Esophagus muscularis mucosa (tissue), 4 donors: ENCODE measurements around the gene ZBTB7C. TPM values are rescaled to one million over a fixed set of nuclear protein-coding genes. Genes with fewer than 3 reads are reported as not detected.

ENCODE experiments used
- DNase-seq: peaks from one replicate; pipeline ENCODE4 v3.0.0-alpha.2; 2017; ENCODE audit errors: extremely low spot score
- H3K27ac ChIP-seq, 4 donors: fragments of 200-600 bp; sonication (generic); replicated peaks in 1 of 4; 1 replicate in 3 of 4; 2 replicates in 1 of 4; pipeline ENCODE4 v1.5.1; 2016 to 2019; ENCODE audit warnings: mild to moderate bottlenecking in 1 of 4
- H3K27me3 ChIP-seq, 4 donors: fragments of 200-600 bp; sonication (generic); one replicate each; pipeline versions ENCODE4 v1.5.1 to v1.6.0; 2016 to 2019
- H3K36me3 ChIP-seq, 4 donors: fragments of 200-600 bp; sonication (generic); one replicate each; pipeline ENCODE4 v1.5.1; 2016 to 2019
- H3K4me1 ChIP-seq, 4 donors: fragments of 200-600 bp; sonication (generic); one replicate each; pipeline ENCODE4 v1.5.1; 2016 to 2019
- H3K4me3 ChIP-seq, 4 donors: fragments of 200-600 bp; sonication (generic); 1 replicate in 2 of 4; 2 replicates in 2 of 4; pipeline ENCODE4 v1.5.1; 2016 to 2019; ENCODE audit warnings: mild to moderate bottlenecking in 4 of 4, moderate library complexity in 1 of 4
- H3K9me3 ChIP-seq, 4 donors: fragments of 200-600 bp; sonication (generic); 1 replicate in 3 of 4; 2 replicates in 1 of 4; pipeline ENCODE4 v1.5.1; 2016 to 2019
- EP300 ChIP-seq: sonication (generic); formaldehyde crosslinking; IDR thresholded peaks from one replicate; pipeline ENCODE4 v1.6.1; 2017; ENCODE audit warnings: antibody characterized with exemption
- POLR2A ChIP-seq: fragments of 450-650 bp; IDR thresholded peaks from one replicate; pipeline ENCODE4 v1.6.1; 2017; ENCODE audit warnings: antibody characterized with exemption, moderate library complexity, mild to moderate bottlenecking, low read depth
- POLR2AphosphoS5 ChIP-seq, 2 donors: sonication (generic); formaldehyde crosslinking; IDR thresholded peaks; one replicate each; pipeline ENCODE4 v1.6.1; 2017; ENCODE audit warnings: antibody characterized with exemption in 2 of 2
- WGBS: methylation state at CpG from one replicate; pipeline ENCODE4 v1.1.5; 2018; 5-methylcytosine and 5-hydroxymethylcytosine counted together
- intact Hi-C: fragments of 100-400 bp; cut with DNase I; formaldehyde crosslinking; loops from one replicate; pipeline ENCODE4 v1.15.1; 2023
- total RNA-seq, 4 donors: library from RNA; depleted of rRNA; stranded (reverse); fragments of >200 nt; gene quantifications; one replicate each; pipeline versions ENCODE4 v1.1.0 to v1.2.1, GENCODE V29; 2016
- TF ChIP-seq, protein P1 (sequence below), 3 experiments: fragments of 200-600 bp in 2 of 3; fragments of 450-650 bp in 1 of 3; sonication (generic) in 2 of 3; IDR thresholded peaks; one replicate each; pipeline ENCODE4 v1.5.1; 2017 to 2019; ENCODE audit warnings: antibody characterized with exemption in 3 of 3, mild to moderate bottlenecking in 2 of 3, moderate library complexity in 1 of 3

The ZBTB7C gene
- total RNA-seq, 4 donors from 2014 or later: 6.3 to 13.2 (median 9.1) TPM

DNA sequence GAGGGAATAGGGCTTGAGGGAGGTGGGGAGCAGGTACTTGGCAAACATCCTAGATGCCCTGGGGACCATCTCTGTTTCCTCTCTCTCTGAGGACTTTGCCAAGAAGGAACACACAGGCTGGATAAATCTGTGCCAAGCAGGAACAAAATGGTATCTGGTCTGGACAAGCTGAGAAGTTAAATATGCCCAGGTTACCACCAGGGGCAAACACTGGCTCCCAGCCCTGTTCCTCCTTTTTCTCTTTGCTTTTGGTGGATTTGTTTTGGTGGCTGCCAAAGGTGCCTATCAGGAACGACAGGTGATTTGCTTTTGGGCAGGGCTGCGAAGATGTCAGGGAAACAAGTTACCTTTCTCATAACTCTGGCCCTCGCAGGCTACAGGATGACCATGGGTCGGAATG, 251.2 kb downstream of the ZBTB7C start:
- H3K4me3 ChIP-seq: no peak overlapping the region
- intact Hi-C loops: no loop called here
- WGBS: 100% methylated on average over 4 of the region's 4 CpGs
- no peaks in the 10 kb centered on the region for H3K27me3 ChIP-seq
- no peak overlapping the region for H3K27ac ChIP-seq
- no peak for DNase-seq
- no peaks in the 10 kb centered on the region for H3K9me3 ChIP-seq
- no peaks in the 10 kb centered on the region for H3K36me3 ChIP-seq
- H3K4me1 ChIP-seq: peaks cover 18 to 56% (median 50%) of the 10 kb centered on the region in 4 donors
- no peak for TF ChIP-seq EP300
- TF ChIP-seq, protein P1, sequence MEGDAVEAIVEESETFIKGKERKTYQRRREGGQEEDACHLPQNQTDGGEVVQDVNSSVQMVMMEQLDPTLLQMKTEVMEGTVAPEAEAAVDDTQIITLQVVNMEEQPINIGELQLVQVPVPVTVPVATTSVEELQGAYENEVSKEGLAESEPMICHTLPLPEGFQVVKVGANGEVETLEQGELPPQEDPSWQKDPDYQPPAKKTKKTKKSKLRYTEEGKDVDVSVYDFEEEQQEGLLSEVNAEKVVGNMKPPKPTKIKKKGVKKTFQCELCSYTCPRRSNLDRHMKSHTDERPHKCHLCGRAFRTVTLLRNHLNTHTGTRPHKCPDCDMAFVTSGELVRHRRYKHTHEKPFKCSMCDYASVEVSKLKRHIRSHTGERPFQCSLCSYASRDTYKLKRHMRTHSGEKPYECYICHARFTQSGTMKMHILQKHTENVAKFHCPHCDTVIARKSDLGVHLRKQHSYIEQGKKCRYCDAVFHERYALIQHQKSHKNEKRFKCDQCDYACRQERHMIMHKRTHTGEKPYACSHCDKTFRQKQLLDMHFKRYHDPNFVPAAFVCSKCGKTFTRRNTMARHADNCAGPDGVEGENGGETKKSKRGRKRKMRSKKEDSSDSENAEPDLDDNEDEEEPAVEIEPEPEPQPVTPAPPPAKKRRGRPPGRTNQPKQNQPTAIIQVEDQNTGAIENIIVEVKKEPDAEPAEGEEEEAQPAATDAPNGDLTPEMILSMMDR (IDR thresholded peaks at IDR 0.05): no peak
- TF ChIP-seq POLR2AphosphoS5 (IDR thresholded peaks at IDR 0.05): no peak
- no peak for TF ChIP-seq POLR2A

DNA sequence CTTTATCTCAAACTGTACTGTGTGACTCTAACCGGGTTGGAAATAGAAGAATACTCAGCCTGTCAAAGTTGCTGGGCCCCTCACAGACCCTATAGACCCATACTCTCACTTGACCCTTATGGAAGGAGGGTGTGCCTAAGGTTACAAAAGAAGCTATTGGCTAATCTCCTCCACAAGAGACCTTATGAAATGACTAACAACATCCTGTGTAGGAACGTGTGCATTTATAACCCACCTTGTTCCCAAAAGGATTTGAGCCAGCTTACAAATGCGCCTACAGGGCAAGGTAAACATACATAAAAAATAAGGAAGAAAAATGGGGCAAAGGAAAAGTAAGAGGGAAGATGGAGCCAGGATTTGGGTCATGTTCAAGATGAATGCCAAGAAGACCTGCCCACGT, 253.3 kb downstream of the ZBTB7C start:
- TF ChIP-seq POLR2A (no peak), EP300 (no peak), POLR2AphosphoS5 (IDR thresholded peaks at IDR 0.05) (no peak)
- TF ChIP-seq, protein P1 (IDR thresholded peaks at IDR 0.05): no peak
- peaks cover 12 to 54% (median 47%) of the 10 kb centered on the region in 4 donors for H3K4me1 ChIP-seq
- H3K9me3 ChIP-seq: no peaks in the 10 kb centered on the region
- peak overlapping the region in 1 of 4 donors; percentile 14 for H3K27ac ChIP-seq
- 93% methylated on average over 4 of the region's 4 CpGs for WGBS
- no peaks in the 10 kb centered on the region for H3K36me3 ChIP-seq
- intact Hi-C loops: no loop called here
- no peaks in the 10 kb centered on the region for H3K27me3 ChIP-seq
- no peak overlapping the region for H3K4me3 ChIP-seq
- DNase-seq: no peak

DNA sequence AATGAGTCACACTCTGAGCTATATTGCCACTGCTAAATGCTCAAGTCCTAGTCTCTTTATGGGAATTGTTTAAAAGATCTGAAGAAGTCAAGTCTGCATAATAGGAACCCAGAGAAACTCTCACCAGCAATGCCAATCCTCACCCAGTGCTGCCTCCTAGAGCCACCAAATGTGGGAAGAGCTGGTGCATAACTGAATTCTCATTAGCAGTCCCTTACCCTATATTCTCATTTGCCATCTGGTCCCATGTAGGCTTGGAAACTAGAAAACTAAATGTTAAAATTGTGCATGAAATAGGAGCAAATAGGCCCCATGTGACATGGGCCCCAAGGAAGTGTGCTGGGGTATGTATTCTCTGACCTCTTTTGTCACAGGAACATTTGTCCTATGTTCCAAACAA, 254.4 kb downstream of the ZBTB7C start:
- Histone ChIP-seq H3K27me3 (no peaks in the 10 kb centered on the region), H3K4me1 (peaks cover 8 to 45% (median 39%) of the 10 kb centered on the region in 4 donors), H3K36me3 (no peaks in the 10 kb centered on the region), H3K4me3 (no peak overlapping the region), H3K27ac (peak overlapping the region in 3 of 4 donors; percentile 76 to 81 (median 76)), H3K9me3 (no peaks in the 10 kb centered on the region)
- intact Hi-C loops: no loop called here
- no peak for DNase-seq
- no peak for TF ChIP-seq POLR2A
- TF ChIP-seq, protein P1 (IDR thresholded peaks at IDR 0.05): no peak
- TF ChIP-seq POLR2AphosphoS5 (IDR thresholded peaks at IDR 0.05): no peak
- TF ChIP-seq EP300: no peak

DNA sequence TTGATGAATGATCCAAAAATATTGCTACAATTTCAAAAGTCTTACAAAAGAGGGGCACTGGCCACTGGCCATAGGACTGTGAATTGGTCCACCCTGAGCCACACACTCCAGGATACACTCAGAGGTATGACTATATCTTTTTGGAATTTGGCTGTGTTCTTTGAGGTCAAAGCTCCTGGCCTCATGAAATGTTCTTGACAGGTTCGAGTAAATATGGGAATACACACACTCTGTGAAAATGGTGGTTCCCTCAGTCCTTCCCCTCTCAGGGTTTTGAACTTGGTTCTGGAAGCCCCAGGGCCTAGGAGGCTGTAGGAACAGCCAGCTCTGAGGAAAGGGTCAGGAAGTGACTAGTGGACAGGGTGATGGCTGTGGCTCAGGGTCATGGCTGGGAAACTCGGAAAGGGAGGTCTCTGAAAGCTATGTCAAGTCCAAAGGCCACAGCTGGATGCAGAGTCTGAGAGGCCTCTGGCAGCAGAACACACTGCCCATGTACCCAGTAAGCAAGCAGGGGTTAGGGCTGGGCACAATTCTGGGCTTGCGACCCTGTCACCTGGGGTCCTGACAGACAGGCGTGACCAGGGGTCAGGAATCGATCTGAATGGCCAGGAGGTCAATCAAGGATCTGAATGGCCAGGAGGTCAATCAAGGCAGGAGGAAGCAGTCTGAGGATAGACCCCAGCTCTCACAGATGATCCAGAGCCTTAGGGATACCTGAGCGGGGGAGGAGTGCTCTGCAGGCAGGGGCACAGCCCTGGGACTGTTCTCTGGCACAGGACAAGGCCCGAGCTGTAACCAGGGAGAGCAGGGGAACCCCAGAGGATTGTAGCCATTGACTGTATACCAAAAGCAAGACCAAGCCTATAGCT, 255.3 kb downstream of the ZBTB7C start:
- no peaks in the 10 kb centered on the region for H3K36me3 ChIP-seq

More for the DNA sequence above, 255.3 kb downstream of the ZBTB7C start:
- no peak for DNase-seq
- WGBS: 78% methylated on average over 4 of the region's 7 CpGs
- Histone ChIP-seq H3K27ac (peak overlapping the region; percentile 73 to 81 (median 76)), H3K4me1 (peaks cover 8 to 45% (median 39%) of the 10 kb centered on the region in 4 donors), H3K4me3 (no peak overlapping the region), H3K9me3 (no peaks in the 10 kb centered on the region), H3K27me3 (no peaks in the 10 kb centered on the region)
- intact Hi-C loops: no loop called here
- TF ChIP-seq POLR2A (no peak), EP300 (no peak), POLR2AphosphoS5 (IDR thresholded peaks at IDR 0.05) (peak in 1 of 2 donors; percentile 74)
- TF ChIP-seq, protein P1 (IDR thresholded peaks at IDR 0.05): no peak
